RWPE1 (cell line): Measurements from ENCODE around the gene YIPF2.

Experiments
- CTCF ChIA-PET: fragments of 350-600 bp; sonication (Branson Sonifier 250); formaldehyde crosslinking; extraction: SDS; loops from one replicate; lab custom pipeline; 2021; lab: Yijun Ruan, JAX
- POLR2A ChIA-PET: fragments of 400-600 bp; formaldehyde crosslinking; extraction: SDS; loops from one replicate; lab custom pipeline; 2020; ENCODE audit warnings: antibody characterized with exemption; ENCODE audit not compliant: low non-redundant PET; lab: Yijun Ruan, JAX
- DNase-seq: peaks from one replicate; pipeline ENCODE4 v3.0.0; 2012; ENCODE audit warnings: low spot score
- H3K27ac ChIP-seq: fragments of 450-650 bp; 2 replicates; pipeline ENCODE4 v1.5.1; 2017
- TF ChIP-seq, protein P1 (sequence below): fragments of 450-650 bp; conservative IDR thresholded peaks from 2 replicates; pipeline ENCODE4 v1.5.1; 2017; ENCODE audit warnings: low read depth, mild to moderate bottlenecking

YIPF2 gene

DNA sequence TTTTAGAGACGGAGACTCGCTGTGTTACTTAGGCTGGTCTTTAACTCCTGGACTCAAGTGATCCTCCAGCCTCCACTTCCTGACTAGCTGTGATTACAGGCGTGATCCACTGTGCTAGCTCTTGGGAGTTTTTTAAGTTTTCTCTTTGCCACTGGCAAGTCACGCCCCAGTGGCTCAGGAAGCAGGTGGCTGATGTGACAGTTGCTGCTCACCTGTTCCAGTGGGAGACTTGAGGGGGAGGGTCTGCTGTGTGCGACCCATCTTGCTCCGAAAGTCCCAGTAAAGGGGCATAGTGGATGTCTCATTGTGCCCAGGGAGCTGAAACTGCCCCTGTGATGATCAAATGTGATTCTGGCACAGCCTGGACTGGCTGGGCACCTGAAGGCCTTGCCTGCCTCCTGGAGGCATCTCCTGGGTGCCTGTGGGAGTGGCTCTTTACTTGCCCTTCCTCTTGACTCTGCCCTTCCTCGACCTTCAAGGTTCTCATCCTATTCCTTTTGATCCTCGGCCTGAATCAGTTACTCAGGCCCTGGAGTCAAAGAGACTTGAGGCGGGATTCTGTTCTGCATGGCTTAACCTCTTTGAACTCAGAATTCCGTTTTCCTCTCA is 40.2 kb upstream of the YIPF2 start:
- no peak for DNase-seq
- H3K27ac ChIP-seq: peak overlapping the region; percentile 60
- TF ChIP-seq, protein P1, sequence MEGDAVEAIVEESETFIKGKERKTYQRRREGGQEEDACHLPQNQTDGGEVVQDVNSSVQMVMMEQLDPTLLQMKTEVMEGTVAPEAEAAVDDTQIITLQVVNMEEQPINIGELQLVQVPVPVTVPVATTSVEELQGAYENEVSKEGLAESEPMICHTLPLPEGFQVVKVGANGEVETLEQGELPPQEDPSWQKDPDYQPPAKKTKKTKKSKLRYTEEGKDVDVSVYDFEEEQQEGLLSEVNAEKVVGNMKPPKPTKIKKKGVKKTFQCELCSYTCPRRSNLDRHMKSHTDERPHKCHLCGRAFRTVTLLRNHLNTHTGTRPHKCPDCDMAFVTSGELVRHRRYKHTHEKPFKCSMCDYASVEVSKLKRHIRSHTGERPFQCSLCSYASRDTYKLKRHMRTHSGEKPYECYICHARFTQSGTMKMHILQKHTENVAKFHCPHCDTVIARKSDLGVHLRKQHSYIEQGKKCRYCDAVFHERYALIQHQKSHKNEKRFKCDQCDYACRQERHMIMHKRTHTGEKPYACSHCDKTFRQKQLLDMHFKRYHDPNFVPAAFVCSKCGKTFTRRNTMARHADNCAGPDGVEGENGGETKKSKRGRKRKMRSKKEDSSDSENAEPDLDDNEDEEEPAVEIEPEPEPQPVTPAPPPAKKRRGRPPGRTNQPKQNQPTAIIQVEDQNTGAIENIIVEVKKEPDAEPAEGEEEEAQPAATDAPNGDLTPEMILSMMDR: no peak
- CTCF ChIA-PET: interaction anchor here (0.7 to 1.8 kb wide), 3 partner anchors 27 to 33 kb away, joined by 3 to 8 read pairs (median 4); no protein-coding TSS in a partner anchor
- POLR2A ChIA-PET: no interaction called here

DNA sequence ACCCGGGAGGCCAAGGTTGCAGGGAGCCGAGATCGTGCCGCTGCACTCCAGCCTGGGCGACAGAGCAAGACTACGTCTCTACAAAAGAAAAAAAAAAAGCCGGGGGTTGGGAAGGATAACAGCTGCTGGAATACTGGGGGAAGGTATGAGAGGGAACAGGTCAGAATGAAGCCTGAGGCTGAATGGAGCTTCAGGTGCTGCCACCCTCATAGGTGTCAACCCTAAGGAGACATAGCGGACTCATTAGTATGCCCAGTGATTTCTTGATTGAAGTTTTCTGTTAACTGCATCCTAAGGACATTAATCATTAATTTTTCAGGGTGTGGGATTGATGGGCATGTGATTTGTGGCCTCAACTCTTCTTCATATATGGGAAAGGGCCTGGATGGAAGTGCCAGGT is 38.4 kb upstream of the YIPF2 start:
- DNase-seq: no peak
- H3K27ac ChIP-seq: peak overlapping the region; percentile 33
- TF ChIP-seq, protein P1: no peak
- ChIA-PET CTCF (interaction anchor here (0.7 to 1.2 kb wide), 2 partner anchors 25 to 106 kb away, joined by 3 read pairs; no protein-coding TSS in a partner anchor), POLR2A (interaction anchor here (0.8 kb wide), 1 partner anchor 311 kb away, joined by 3 read pairs; no protein-coding TSS in a partner anchor)

DNA sequence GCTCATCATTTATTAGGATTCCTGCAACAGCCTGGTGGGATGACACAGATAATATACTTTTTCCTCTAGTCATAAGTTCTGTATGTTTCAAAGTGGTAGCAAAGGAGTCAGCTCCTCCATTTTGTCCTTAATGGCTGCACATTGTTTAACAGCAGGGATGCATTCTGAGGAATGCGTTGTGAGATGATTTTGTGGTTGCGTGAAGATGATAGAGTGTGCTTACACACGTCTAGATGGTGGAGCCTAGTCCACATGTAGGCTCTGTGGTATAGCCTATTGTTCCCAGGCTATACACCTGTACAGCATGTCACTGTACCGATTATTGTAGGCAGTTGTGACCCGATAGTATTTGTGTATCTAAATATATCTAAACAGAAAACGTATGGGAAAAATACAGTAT is 37.0 kb upstream of the YIPF2 start:
- no peak overlapping the region for H3K27ac ChIP-seq
- ChIA-PET POLR2A (no interaction called here), CTCF (interaction anchor here (1.2 kb wide), 1 partner anchor 23 kb away, joined by 3 read pairs; no protein-coding TSS in a partner anchor)
- TF ChIP-seq, protein P1: no peak
- no peak for DNase-seq

DNA sequence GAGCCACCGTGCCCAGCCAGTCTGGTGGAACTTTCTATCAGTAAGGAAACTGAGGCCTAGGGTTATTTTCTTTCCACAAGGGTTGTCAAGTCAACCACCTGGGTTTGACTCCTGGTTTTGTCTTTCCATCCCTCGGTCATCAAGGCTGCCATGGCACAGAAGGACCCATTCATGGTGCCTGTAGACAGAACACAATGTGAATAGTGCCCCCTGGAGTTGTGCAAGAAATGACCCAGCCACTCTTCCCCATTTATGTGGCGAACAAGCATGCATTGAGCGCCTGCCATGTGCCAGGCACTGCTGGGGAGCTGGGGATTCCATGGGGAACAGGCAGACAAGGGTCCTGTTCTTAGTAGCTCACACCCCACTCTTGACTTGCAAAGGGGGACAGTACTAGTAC is 36.5 kb upstream of the YIPF2 start:
- POLR2A ChIA-PET: interaction anchor here (0.7 kb wide), 1 partner anchor 26 kb away, joined by 3 read pairs; no protein-coding TSS in a partner anchor
- no peak for DNase-seq
- peak overlapping the region; percentile 30 for H3K27ac ChIP-seq
- TF ChIP-seq, protein P1: no peak
- CTCF ChIA-PET: interaction anchor here (0.6 kb wide), 1 partner anchor 13 kb away, joined by 5 read pairs; no protein-coding TSS in a partner anchor

DNA sequence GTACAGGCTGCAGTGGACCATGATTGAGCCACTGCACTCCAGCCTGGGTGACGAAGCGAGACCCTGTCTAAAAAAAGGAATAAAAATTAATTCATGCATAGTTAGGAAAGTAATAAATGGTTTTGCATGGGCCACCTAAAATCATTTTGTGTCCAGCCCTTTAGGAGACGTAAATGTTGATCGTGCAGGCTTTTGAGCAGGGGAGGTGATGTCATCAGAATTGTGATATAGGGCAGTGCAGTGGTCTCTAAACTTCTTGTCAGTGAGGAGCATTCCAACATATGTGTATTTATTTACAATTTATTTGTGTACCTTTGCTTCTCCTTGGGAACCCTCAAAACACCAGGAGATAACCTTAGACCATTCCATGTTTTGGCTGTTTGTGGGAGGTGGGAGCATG is 35.4 kb upstream of the YIPF2 start:
- ChIA-PET CTCF (interaction anchor here (1.2 kb wide), 1 partner anchor 27 kb away, joined by 5 read pairs; no protein-coding TSS in a partner anchor), POLR2A (interaction anchor here (0.7 kb wide), 1 partner anchor 25 kb away, joined by 3 read pairs; no protein-coding TSS in a partner anchor)
- TF ChIP-seq, protein P1: no peak
- no peak overlapping the region; the same call in 1 of the 2 replicates for H3K27ac ChIP-seq
- DNase-seq: no peak

DNA sequence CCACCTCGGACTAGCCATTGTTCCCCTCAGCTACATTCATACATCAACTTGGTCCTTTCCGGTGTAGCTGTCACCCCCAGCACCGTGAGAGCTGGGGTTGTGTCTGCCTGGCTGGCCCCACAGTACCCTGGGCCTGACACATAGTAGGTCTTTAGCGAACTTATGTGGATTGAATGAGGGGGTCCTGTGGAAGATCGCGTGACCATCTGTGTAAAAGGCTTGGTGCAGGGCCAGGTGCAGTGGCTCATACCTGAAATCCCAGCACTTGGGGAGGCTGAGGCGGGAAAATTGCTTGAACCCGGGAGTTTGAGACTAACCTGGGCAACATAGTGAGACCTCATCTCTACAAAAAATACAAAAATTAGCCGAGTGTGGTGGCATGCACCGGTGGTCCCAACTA is 34.4 kb upstream of the YIPF2 start:
- ChIA-PET CTCF (interaction anchor here (1.2 kb wide), 1 partner anchor 26 kb away, joined by 5 read pairs; no protein-coding TSS in a partner anchor), POLR2A (interaction anchor here (0.5 kb wide), 1 partner anchor 26 kb away, joined by 3 read pairs; no protein-coding TSS in a partner anchor)
- DNase-seq: no peak
- H3K27ac ChIP-seq: peak overlapping the region; percentile 46
- TF ChIP-seq, protein P1: no peak
